Karpas-422 (cell line): ENCODE data around the gene SMIM45.
A peak's percentile ranks its signal among the peaks of the same experiment; 100 is the strongest.

Experiments
- DNase-seq: peaks from one replicate; pipeline ENCODE4 v3.0.0-alpha.2; 2015
- H2AFZ ChIP-seq: fragments of 200-600 bp; sonication (generic); 2 replicates; pipeline ENCODE4 v1.6.1; 2014; ENCODE audit warnings: antibody characterized with exemption, low read length, mixed read lengths
- H3K27ac ChIP-seq: fragments of 200-600 bp; sonication (generic); 2 replicates; pipeline ENCODE4 v1.5.1; 2014; ENCODE audit warnings: mild to moderate bottlenecking, low read length, moderate library complexity
- H3K27me3 ChIP-seq: fragments of 200-600 bp; sonication (generic); 2 replicates; pipeline ENCODE4 v1.6.1; 2014; ENCODE audit warnings: low read length, mixed read lengths
- H3K36me3 ChIP-seq: fragments of 200-600 bp; sonication (generic); 2 replicates; pipeline ENCODE4 v1.6.1; 2014; ENCODE audit warnings: low read length, mixed read lengths; ENCODE audit not compliant: insufficient read depth
- H3K4me1 ChIP-seq: fragments of 200-600 bp; sonication (generic); 2 replicates; pipeline ENCODE4 v1.6.1; 2014; ENCODE audit warnings: mild to moderate bottlenecking, low read length, mixed read lengths
- H3K4me2 ChIP-seq: fragments of 200-600 bp; sonication (generic); 2 replicates; pipeline ENCODE4 v1.6.1; 2014; ENCODE audit warnings: low read length, low read depth, mild to moderate bottlenecking; ENCODE audit not compliant: poor library complexity, severe bottlenecking
- H3K4me3 ChIP-seq: fragments of 200-600 bp; sonication (generic); 2 replicates; pipeline ENCODE4 v1.5.1; 2014; ENCODE audit warnings: mild to moderate bottlenecking, antibody characterized with exemption, low read length, mixed read lengths
- H3K79me2 ChIP-seq: fragments of 200-600 bp; sonication (generic); 2 replicates; pipeline ENCODE4 v1.6.1; 2014; ENCODE audit warnings: mild to moderate bottlenecking, low read length, mixed read lengths
- H3K9ac ChIP-seq: fragments of 200-600 bp; sonication (generic); 2 replicates; pipeline ENCODE4 v1.6.0; 2014; ENCODE audit warnings: low read length
- H3K9me2 ChIP-seq: fragments of 200-600 bp; sonication (generic), shearing (Covaris generic); replicated peaks from 2 replicates; pipeline ENCODE4 v1.6.0; 2014; ENCODE audit warnings: mild to moderate bottlenecking, low read length, moderate library complexity; ENCODE audit not compliant: insufficient read depth
- H3K9me3 ChIP-seq: fragments of 300-700, 200-600 bp; sonication (generic); 2 replicates; pipeline ENCODE4 v1.6.1; 2014; ENCODE audit warnings: low read length, mixed read lengths
- H4K20me1 ChIP-seq: fragments of 200-600 bp; sonication (generic); 2 replicates; pipeline ENCODE4 v1.6.1; 2014; ENCODE audit warnings: mild to moderate bottlenecking, antibody characterized with exemption, low read length, low read depth; ENCODE audit not compliant: insufficient read depth

SMIM45 gene

GRCh38 chr22:41908411-41909309 lies 43.3 kb upstream of the SMIM45 start:
- H3K9me3 ChIP-seq, result no peaks in the 10 kb centered on the region
- no peak overlapping the region for H3K4me2 ChIP-seq
- H3K27ac ChIP-seq, result no peak overlapping the region
- no peak overlapping the region for H3K4me3 ChIP-seq
- H4K20me1 ChIP-seq, result peaks cover 35% of the 10 kb centered on the region
- H3K9ac ChIP-seq, result no peak overlapping the region
- H3K9me2 ChIP-seq, result no peaks in the 10 kb centered on the region
- no peaks in the 10 kb centered on the region for H3K79me2 ChIP-seq
- no peak for DNase-seq
- H2AFZ ChIP-seq, result no peak overlapping the region
- H3K4me1 ChIP-seq, result peaks cover 8% of the 10 kb centered on the region; the same call in 1 of the 2 replicates
- H3K36me3 ChIP-seq, result 0 out of 2 replicates have a peak, but pooled peaks cover 2% of the 10 kb centered on the region
- no peaks in the 10 kb centered on the region; the same call in 1 of the 2 replicates for H3K27me3 ChIP-seq

- H3K9me3 ChIP-seq, result no peaks in the 10 kb centered on the region
- no peaks in the 10 kb centered on the region; the same call in 1 of the 2 replicates for H3K27me3 ChIP-seq
- no peak overlapping the region for H3K27ac ChIP-seq
- H3K4me1 ChIP-seq, result peaks cover 12% of the 10 kb centered on the region
- no peak for DNase-seq
- H3K9me2 ChIP-seq, result no peaks in the 10 kb centered on the region
- no peak overlapping the region for H3K9ac ChIP-seq
- H3K4me2 ChIP-seq, result no peak overlapping the region
- peaks cover 35% of the 10 kb centered on the region for H4K20me1 ChIP-seq
- 0 out of 2 replicates have a peak, but pooled peaks cover 2% of the 10 kb centered on the region for H3K36me3 ChIP-seq
- H3K4me3 ChIP-seq, result no peak overlapping the region
- no peaks in the 10 kb centered on the region for H3K79me2 ChIP-seq
- H2AFZ ChIP-seq, result no peak overlapping the region
Observed at GRCh38 chr22:41909310-41910049, 42.5 kb upstream of the SMIM45 start.

- H3K4me3 ChIP-seq, result no peak overlapping the region
- no peak overlapping the region for H3K9ac ChIP-seq
- H2AFZ ChIP-seq, result no peak overlapping the region
Observed at GRCh38 chr22:41910050-41911000, 41.6 kb upstream of the SMIM45 start.

GRCh38 chr22:41911001-41911611 lies 40.8 kb upstream of the SMIM45 start:
- Histone ChIP-seq H3K9ac (no peak overlapping the region), H3K36me3 (no peaks in the 10 kb centered on the region), H3K27ac (no peak overlapping the region), H3K79me2 (no peaks in the 10 kb centered on the region), H4K20me1 (peaks cover 38% of the 10 kb centered on the region), H2AFZ (no peak overlapping the region), H3K4me1 (peaks cover 27% of the 10 kb centered on the region), H3K27me3 (no peaks in the 10 kb centered on the region; the same call in 1 of the 2 replicates), H3K9me2 (no peaks in the 10 kb centered on the region), H3K4me2 (no peak overlapping the region), H3K9me3 (no peaks in the 10 kb centered on the region), H3K4me3 (no peak overlapping the region)
- DNase-seq, result no peak

More at GRCh38 chr22:41910050-41911000, 41.6 kb upstream of the SMIM45 start:
- Histone ChIP-seq H3K27me3 (no peaks in the 10 kb centered on the region; the same call in 1 of the 2 replicates), H3K9me3 (no peaks in the 10 kb centered on the region), H3K4me1 (peaks cover 20% of the 10 kb centered on the region), H3K4me2 (no peak overlapping the region), H3K79me2 (no peaks in the 10 kb centered on the region), H3K9me2 (no peaks in the 10 kb centered on the region), H4K20me1 (peaks cover 35% of the 10 kb centered on the region), H3K27ac (no peak overlapping the region), H3K36me3 (no peaks in the 10 kb centered on the region)
- no peak for DNase-seq

- Histone ChIP-seq H3K4me1 (peaks cover 41% of the 10 kb centered on the region), H3K27me3 (no peaks in the 10 kb centered on the region; the same call in 1 of the 2 replicates), H3K27ac (no peak overlapping the region), H3K4me3 (no peak overlapping the region), H3K36me3 (no peaks in the 10 kb centered on the region), H4K20me1 (peaks cover 32% of the 10 kb centered on the region), H3K4me2 (peak overlapping the region; percentile 23), H2AFZ (no peak overlapping the region), H3K9me3 (no peaks in the 10 kb centered on the region), H3K9me2 (no peaks in the 10 kb centered on the region), H3K9ac (no peak overlapping the region), H3K79me2 (no peaks in the 10 kb centered on the region)
- DNase-seq, result no peak
Observed at GRCh38 chr22:41912338-41913039, 39.5 kb upstream of the SMIM45 start.

- Histone ChIP-seq H3K9me3 (no peaks in the 10 kb centered on the region), H3K9ac (peak overlapping the region; percentile 33; the same call in 1 of the 2 replicates), H3K4me1 (peaks cover 48% of the 10 kb centered on the region), H2AFZ (no peak overlapping the region), H4K20me1 (peaks cover 38% of the 10 kb centered on the region), H3K4me2 (peak overlapping the region; percentile 23), H3K4me3 (peak overlapping the region; percentile 22; the same call in 1 of the 2 replicates), H3K36me3 (no peaks in the 10 kb centered on the region), H3K79me2 (no peaks in the 10 kb centered on the region), H3K27ac (no peak overlapping the region), H3K27me3 (no peaks in the 10 kb centered on the region; the same call in 1 of the 2 replicates), H3K9me2 (no peaks in the 10 kb centered on the region)
- no peak for DNase-seq
Observed at GRCh38 chr22:41913040-41913719, 38.8 kb upstream of the SMIM45 start.
